Calu3 (cell line): Measurements from ENCODE around the gene BACH2. TPM values are rescaled to one million over a fixed set of nuclear protein-coding genes. Genes with fewer than 3 reads are reported as not detected.

Source experiments
- BruUV-seq: library from RNA; stranded (reverse); fragments of 400-500 nt; replicated peaks from 2 replicates; lab custom pipeline; 2021; lab: Mats Ljungman, UMichigan
- CTCF ChIA-PET: fragments of 300-600 bp; sonication (Branson Sonifier 250); formaldehyde crosslinking; loops from one replicate; lab custom pipeline; 2022; ENCODE audit warnings: antibody characterized with exemption; lab: Charles Lee
- DNase-seq: peaks from one replicate; pipeline ENCODE4 v3.0.0; 2022
- H3K27ac Mint-ChIP-seq: one replicate; pipeline ENCODE4 v1.8.0; 2022; ENCODE audit warnings: mixed read lengths; ENCODE audit not compliant: unreplicated experiment
- H3K27me3 Mint-ChIP-seq: one replicate; pipeline ENCODE4 v1.8.0; 2022; ENCODE audit warnings: mixed read lengths; ENCODE audit not compliant: unreplicated experiment
- H3K36me3 Mint-ChIP-seq: one replicate; pipeline ENCODE4 v1.8.0; 2022; ENCODE audit warnings: mild to moderate bottlenecking, moderate library complexity, mixed read lengths; ENCODE audit not compliant: insufficient read depth, unreplicated experiment
- H3K4me1 Mint-ChIP-seq: one replicate; pipeline ENCODE4 v1.8.0; 2022; ENCODE audit warnings: mild to moderate bottlenecking, low read depth, mixed read lengths; ENCODE audit not compliant: unreplicated experiment
- H3K4me3 Mint-ChIP-seq: one replicate; pipeline ENCODE4 v1.8.0; 2022; ENCODE audit warnings: mild to moderate bottlenecking, low read depth, moderate library complexity, mixed read lengths; ENCODE audit not compliant: unreplicated experiment
- H3K9me3 Mint-ChIP-seq: one replicate; pipeline ENCODE4 v1.8.0; 2022; ENCODE audit warnings: low read depth, mixed read lengths; ENCODE audit not compliant: unreplicated experiment
- intact Hi-C: fragments of 100-400 bp; cut with micrococcal nuclease; formaldehyde crosslinking; loops from one replicate; pipeline ENCODE4 v1.10.0; 2022; ENCODE audit not compliant: unreplicated experiment
- total RNA-seq: library from RNA; stranded (reverse); gene quantifications from 2 replicates; pipeline ENCODE4 v1.2.3, GENCODE V29; 2022
- TF ChIP-seq, protein P1 (sequence below): fragments of 200-600 bp; IDR thresholded peaks from one replicate; pipeline ENCODE4 v1.8.0; 2022; ENCODE audit warnings: antibody characterized with exemption; ENCODE audit not compliant: unreplicated experiment

Gene BACH2
- total RNA-seq, 1 experiment from 2014 or later = 7.2 TPM

DNA sequence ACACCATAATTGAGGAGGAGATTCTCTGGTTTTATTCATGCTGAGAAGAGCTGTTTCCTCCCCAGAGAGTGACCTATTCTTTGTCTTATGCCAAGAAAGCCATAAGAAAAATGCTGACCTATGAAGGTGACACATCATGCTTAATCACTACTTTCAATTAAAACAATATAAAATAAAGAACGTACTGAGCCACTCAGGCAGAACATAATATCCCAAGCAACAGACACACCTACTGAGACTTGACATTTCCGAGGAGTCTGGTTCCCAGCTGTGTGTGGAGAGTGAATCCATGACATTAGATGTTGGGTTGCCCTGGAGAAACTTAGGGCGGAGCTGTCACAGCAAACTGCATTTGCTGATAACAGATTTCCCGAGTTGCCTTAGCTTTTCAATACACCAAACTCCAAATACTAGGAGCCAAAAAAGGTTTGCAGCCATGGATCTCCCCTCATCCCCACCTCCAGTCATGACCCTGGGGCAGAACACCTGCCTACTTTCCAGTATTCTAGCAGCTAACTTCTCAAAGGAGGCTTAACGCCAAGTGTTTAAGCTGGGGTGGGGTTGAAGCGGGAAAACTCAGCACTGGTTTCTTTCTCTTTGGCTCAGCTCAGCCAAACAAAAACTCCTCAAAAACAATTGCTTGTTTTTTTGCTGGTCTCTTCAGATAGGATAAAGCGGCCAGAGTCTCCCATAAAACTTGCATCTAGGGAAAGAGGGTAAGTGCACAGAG lies 92.2 kb downstream of the BACH2 start:
- intact Hi-C loops = no loop called here
- H3K36me3 Mint-ChIP-seq = no peaks in the 10 kb centered on the region
- H3K27me3 Mint-ChIP-seq = no peaks in the 10 kb centered on the region
- TF ChIP-seq, protein P1, sequence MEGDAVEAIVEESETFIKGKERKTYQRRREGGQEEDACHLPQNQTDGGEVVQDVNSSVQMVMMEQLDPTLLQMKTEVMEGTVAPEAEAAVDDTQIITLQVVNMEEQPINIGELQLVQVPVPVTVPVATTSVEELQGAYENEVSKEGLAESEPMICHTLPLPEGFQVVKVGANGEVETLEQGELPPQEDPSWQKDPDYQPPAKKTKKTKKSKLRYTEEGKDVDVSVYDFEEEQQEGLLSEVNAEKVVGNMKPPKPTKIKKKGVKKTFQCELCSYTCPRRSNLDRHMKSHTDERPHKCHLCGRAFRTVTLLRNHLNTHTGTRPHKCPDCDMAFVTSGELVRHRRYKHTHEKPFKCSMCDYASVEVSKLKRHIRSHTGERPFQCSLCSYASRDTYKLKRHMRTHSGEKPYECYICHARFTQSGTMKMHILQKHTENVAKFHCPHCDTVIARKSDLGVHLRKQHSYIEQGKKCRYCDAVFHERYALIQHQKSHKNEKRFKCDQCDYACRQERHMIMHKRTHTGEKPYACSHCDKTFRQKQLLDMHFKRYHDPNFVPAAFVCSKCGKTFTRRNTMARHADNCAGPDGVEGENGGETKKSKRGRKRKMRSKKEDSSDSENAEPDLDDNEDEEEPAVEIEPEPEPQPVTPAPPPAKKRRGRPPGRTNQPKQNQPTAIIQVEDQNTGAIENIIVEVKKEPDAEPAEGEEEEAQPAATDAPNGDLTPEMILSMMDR = no peak
- no peaks in the 10 kb centered on the region for H3K4me1 Mint-ChIP-seq
- no peak for DNase-seq
- no TSS peak for BruUV-seq
- H3K9me3 Mint-ChIP-seq = no peaks in the 10 kb centered on the region
- CTCF ChIA-PET = interaction anchor here (1.5 kb wide), 1 partner anchor 14 kb away, joined by 4 read pairs; no protein-coding TSS in a partner anchor
- H3K27ac Mint-ChIP-seq = no peak overlapping the region
- H3K4me3 Mint-ChIP-seq = no peak overlapping the region

DNA sequence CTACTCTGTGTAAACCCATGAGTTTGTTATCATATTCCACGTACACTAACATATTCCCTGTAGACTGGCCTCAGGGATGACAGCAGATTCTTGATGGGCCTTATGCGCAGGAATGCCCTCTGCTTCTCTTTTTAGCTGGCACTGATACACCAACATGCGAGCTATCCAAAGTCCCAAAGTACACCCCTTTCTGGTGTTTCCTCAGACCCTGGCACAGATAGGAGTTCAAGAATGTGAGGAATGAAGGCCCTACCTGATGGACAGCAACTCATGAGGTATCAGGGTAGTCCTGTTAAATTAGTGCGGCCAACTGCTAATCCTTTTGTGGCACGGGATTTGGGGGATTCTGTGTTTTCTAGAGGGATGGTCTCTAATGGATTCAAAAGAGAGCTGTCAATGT lies 93.0 kb downstream of the BACH2 start:
- no peak for DNase-seq
- TF ChIP-seq, protein P1 = no peak
- Mint-ChIP-seq H3K27me3 (no peaks in the 10 kb centered on the region), H3K36me3 (no peaks in the 10 kb centered on the region), H3K4me1 (no peaks in the 10 kb centered on the region), H3K27ac (no peak overlapping the region), H3K4me3 (no peak overlapping the region), H3K9me3 (no peaks in the 10 kb centered on the region)
- intact Hi-C loops = no loop called here
- no TSS peak for BruUV-seq
- CTCF ChIA-PET = interaction anchor here (1.5 kb wide), 1 partner anchor 15 kb away, joined by 4 read pairs; no protein-coding TSS in a partner anchor

DNA sequence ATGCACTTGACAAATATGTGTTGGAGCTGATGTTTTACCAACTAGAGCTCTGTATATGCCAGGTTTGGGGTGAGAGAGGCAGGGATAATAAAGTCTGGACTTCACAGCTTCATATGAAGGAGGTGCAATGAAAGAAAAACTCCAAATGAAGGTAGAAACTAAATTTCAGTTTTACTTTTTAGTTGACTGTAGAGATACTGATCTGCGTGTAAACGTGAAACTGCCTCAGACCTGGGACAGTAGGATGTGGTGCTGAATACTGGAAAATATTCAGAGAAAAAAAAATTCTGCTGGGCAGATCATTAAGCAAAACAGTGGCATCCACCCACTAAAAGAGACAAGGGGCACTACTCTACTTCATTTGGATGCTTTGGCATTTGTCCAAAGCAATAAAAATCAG lies 94.5 kb downstream of the BACH2 start:
- Mint-ChIP-seq H3K9me3 (peaks cover 3% of the 10 kb centered on the region), H3K27ac (no peak overlapping the region), H3K27me3 (no peaks in the 10 kb centered on the region), H3K4me3 (no peak overlapping the region), H3K36me3 (no peaks in the 10 kb centered on the region), H3K4me1 (no peaks in the 10 kb centered on the region)
- intact Hi-C loops = no loop called here
- CTCF ChIA-PET = no interaction called here
- TF ChIP-seq, protein P1 = no peak
- no TSS peak for BruUV-seq
- DNase-seq = no peak

DNA sequence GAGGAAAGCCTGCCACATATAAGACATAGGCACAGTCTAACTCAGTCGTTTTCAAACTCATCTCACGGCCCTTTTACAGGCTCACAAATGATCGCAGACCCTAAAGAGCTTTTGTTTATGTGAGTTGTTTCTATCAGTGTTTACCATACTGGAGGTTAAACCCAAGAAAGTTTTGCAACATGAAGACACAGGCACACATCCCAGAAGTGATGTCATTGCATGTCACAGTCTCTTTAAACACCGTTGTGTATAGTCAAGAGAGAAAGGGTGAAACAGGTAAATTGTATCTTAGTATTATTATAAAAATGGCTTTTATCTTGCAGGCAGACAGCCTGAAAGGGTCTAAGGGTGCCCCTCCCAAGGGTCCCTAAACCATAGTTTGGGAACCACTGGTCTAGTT lies 96.7 kb downstream of the BACH2 start:
- Mint-ChIP-seq H3K4me1 (no peaks in the 10 kb centered on the region), H3K27ac (no peak overlapping the region), H3K9me3 (peaks cover 3% of the 10 kb centered on the region), H3K4me3 (no peak overlapping the region), H3K36me3 (no peaks in the 10 kb centered on the region), H3K27me3 (no peaks in the 10 kb centered on the region)
- CTCF ChIA-PET = interaction anchor here (0.6 kb wide), 1 partner anchor 201 kb away, joined by 3 read pairs; no protein-coding TSS in a partner anchor
- BruUV-seq = no TSS peak
- no peak for DNase-seq
- TF ChIP-seq, protein P1 = no peak
- intact Hi-C loops = no loop called here
